ENCODE data around the gene HOXC12.

The HOXC12 gene

GRCh38 chr12:53972152-53972702 is 17.5 kb downstream of the HOXC12 start:
- no peak for DNase-seq (ENCODE audit: low spot score)

GRCh38 chr12:53972722-53973235 is 18.1 kb downstream of the HOXC12 start, which contains the start of gene HOXC11:
Gene HOXC11 (plus strand): TSS chr12:53973126. CDS start chr12:53973242, 116 bp downstream.
- DNase-seq (ENCODE audit: low spot score), result no peak

- DNase-seq (ENCODE audit: low spot score), result no peak
Measured at GRCh38 chr12:53973236-53974042, 18.7 kb downstream of the HOXC12 start.

- no peak for DNase-seq (ENCODE audit: low spot score)
Measured at GRCh38 chr12:53974084-53975063, 19.7 kb downstream of the HOXC12 start, which contains the start of gene HOTAIR. Gene HOTAIR (minus strand): TSS chr12:53974954.

- no peak for DNase-seq (ENCODE audit: low spot score)
Measured at GRCh38 chr12:53975064-53975471, 20.4 kb downstream of the HOXC12 start.

GRCh38 chr12:53975479-53976152 is 20.9 kb downstream of the HOXC12 start:
- DNase-seq (ENCODE audit: low spot score), result no peak

- DNase-seq (ENCODE audit: low spot score), result no peak
Measured at GRCh38 chr12:53976172-53976822, 21.6 kb downstream of the HOXC12 start.

GRCh38 chr12:53976823-53977595 is 22.3 kb downstream of the HOXC12 start:
- DNase-seq (ENCODE audit: low spot score), result no peak

- DNase-seq (ENCODE audit: low spot score), result no peak
Measured at GRCh38 chr12:53977596-53978445, 23.1 kb downstream of the HOXC12 start.

GRCh38 chr12:53978477-53979356 is 24.0 kb downstream of the HOXC12 start:
- no peak for DNase-seq (ENCODE audit: low spot score)

- DNase-seq (ENCODE audit: low spot score), result no peak
Measured at GRCh38 chr12:53980104-53980801, 25.6 kb downstream of the HOXC12 start.

- no peak for DNase-seq (ENCODE audit: low spot score)
Measured at GRCh38 chr12:53980802-53981496, 26.2 kb downstream of the HOXC12 start.

- no peak for DNase-seq (ENCODE audit: low spot score)
Measured at GRCh38 chr12:53981634-53982565, 27.2 kb downstream of the HOXC12 start.

- DNase-seq (ENCODE audit: low spot score), result no peak
Measured at GRCh38 chr12:53982648-53983567, 28.2 kb downstream of the HOXC12 start.

GRCh38 chr12:53983568-53983949 is 28.9 kb downstream of the HOXC12 start:
- DNase-seq (ENCODE audit: low spot score), result no peak
